Natural killer cell treated with Interleukin-12 subunit alpha and Interleukin-12 subunit beta and Interleukin-15 and Interleukin-18, amount 100 ng/mL, for 72 hours (primary cell): ENCODE measurements around the gene TAAR2. TPM values are rescaled to one million over a fixed set of nuclear protein-coding genes. Genes with fewer than 3 reads are reported as not detected.
"Not testable (repeated sequence)": the region's sequence is repeated elsewhere in the genome, so short reads cannot be mapped to it uniquely, and the experiment has no call there.

Source experiments
- ATAC-seq, 2 donors: fragments of 150-1000 bp; cut with Tn5 transposase in 1 of 2; sonication (Bioruptor Pico), chemical (Tn5 transposase) in 1 of 2; 2 replicates each; pipeline ENCODE4 v1.10.0; 2021
- DNase-seq: peaks from one replicate; pipeline ENCODE4 v3.0.0; 2022; ENCODE audit warnings: low spot score
- H3K27ac Mint-ChIP-seq, 2 donors: 1 replicate in 1 of 2; 2 replicates in 1 of 2; pipeline ENCODE4 v1.8.0; 2022; ENCODE audit warnings: mixed read lengths in 2 of 2, mild to moderate bottlenecking in 1 of 2, moderate library complexity in 1 of 2
- H3K27me3 Mint-ChIP-seq, 2 donors: 1 replicate in 1 of 2; 2 replicates in 1 of 2; pipeline ENCODE4 v1.8.0; 2022; ENCODE audit warnings: mixed read lengths in 2 of 2
- H3K36me3 Mint-ChIP-seq: one replicate; pipeline ENCODE4 v1.8.0; 2022; ENCODE audit warnings: mixed read lengths
- H3K4me1 Mint-ChIP-seq, 2 donors: 1 replicate in 1 of 2; 2 replicates in 1 of 2; pipeline ENCODE4 v1.8.0; 2022; ENCODE audit warnings: low read depth in 2 of 2, mixed read lengths in 2 of 2, mild to moderate bottlenecking in 1 of 2
- H3K4me3 Mint-ChIP-seq: one replicate; pipeline ENCODE4 v1.8.0; 2022; ENCODE audit warnings: mixed read lengths
- H3K9me3 Mint-ChIP-seq: 2 replicates; pipeline ENCODE4 v1.8.0; 2022; ENCODE audit warnings: mixed read lengths
- total RNA-seq, 2 donors: library from RNA; stranded (reverse); gene quantifications; one replicate each; pipeline ENCODE4 v1.2.3, GENCODE V29; 2022

Gene TAAR2
- total RNA-seq, 2 donors from 2014 or later = not detected

- H3K9me3 Mint-ChIP-seq = not testable (repeated sequence)
- H3K27me3 Mint-ChIP-seq = peaks cover 25 to 31% of the 10 kb centered on the region in 2 donors
These were observed 13.1 kb upstream of the TAAR2 start for GRCh38 chr6:132637135-132637534.

GRCh38 chr6:132635906-132636305 is 11.8 kb upstream of the TAAR2 start:
- not testable (repeated sequence) for H3K27ac Mint-ChIP-seq, H3K9me3 Mint-ChIP-seq, H3K4me3 Mint-ChIP-seq, ATAC-seq, DNase-seq, H3K4me1 Mint-ChIP-seq
- peaks cover 25 to 34% of the 10 kb centered on the region in 2 donors for H3K27me3 Mint-ChIP-seq
- H3K36me3 Mint-ChIP-seq = peaks cover 15% of the 10 kb centered on the region

More at GRCh38 chr6:132637135-132637534, 13.1 kb upstream of the TAAR2 start:
- not testable (repeated sequence) for H3K27ac Mint-ChIP-seq, H3K4me1 Mint-ChIP-seq, ATAC-seq, DNase-seq, H3K4me3 Mint-ChIP-seq
- H3K36me3 Mint-ChIP-seq = peaks cover 15% of the 10 kb centered on the region

- H3K9me3 Mint-ChIP-seq, H3K4me1 Mint-ChIP-seq, H3K27ac Mint-ChIP-seq, ATAC-seq, DNase-seq, H3K4me3 Mint-ChIP-seq: not testable (repeated sequence)
- H3K36me3 Mint-ChIP-seq = peaks cover 15% of the 10 kb centered on the region
- peaks cover 25 to 40% of the 10 kb centered on the region in 2 donors for H3K27me3 Mint-ChIP-seq
These were observed 11.2 kb upstream of the TAAR2 start for GRCh38 chr6:132635288-132635687.

- DNase-seq = no peak
- Mint-ChIP-seq H3K27ac (no peak overlapping the region), H3K4me3 (no peak overlapping the region), H3K9me3 (peaks cover 5% of the 10 kb centered on the region), H3K4me1 (peaks cover 7 to 9% of the 10 kb centered on the region in 2 donors), H3K36me3 (peaks cover 15% of the 10 kb centered on the region), H3K27me3 (peaks cover 25 to 40% of the 10 kb centered on the region in 2 donors)
- no peak for ATAC-seq
These were observed 10.7 kb upstream of the TAAR2 start for GRCh38 chr6:132634796-132635195.

GRCh38 chr6:132633362-132633761 is 9.3 kb upstream of the TAAR2 start:
- peaks cover 5 to 7% of the 10 kb centered on the region in 2 donors for H3K4me1 Mint-ChIP-seq
- no peak for DNase-seq
- peaks cover 31 to 52% of the 10 kb centered on the region in 2 donors for H3K27me3 Mint-ChIP-seq
- ATAC-seq = no peak
- peaks cover 5% of the 10 kb centered on the region for H3K9me3 Mint-ChIP-seq
- no peak overlapping the region for H3K4me3 Mint-ChIP-seq
- H3K27ac Mint-ChIP-seq = no peak overlapping the region
- H3K36me3 Mint-ChIP-seq = peaks cover 23% of the 10 kb centered on the region

- no peak for DNase-seq
- H3K4me3 Mint-ChIP-seq = no peak overlapping the region
- H3K4me1 Mint-ChIP-seq = no peaks in the 10 kb centered on the region
- H3K9me3 Mint-ChIP-seq = no peaks in the 10 kb centered on the region
- H3K27me3 Mint-ChIP-seq = peaks cover 6 to 17% of the 10 kb centered on the region in 2 donors
- H3K36me3 Mint-ChIP-seq = peaks cover 4% of the 10 kb centered on the region
- H3K27ac Mint-ChIP-seq = no peak overlapping the region
- ATAC-seq = no peak
These were observed 799 bp downstream of the TAAR2 start for GRCh38 chr6:132623106-132623845.

- Mint-ChIP-seq H3K36me3 (no peaks in the 10 kb centered on the region), H3K27me3 (peaks cover 0 to 3% of the 10 kb centered on the region in 2 donors), H3K4me1 (peaks cover 16 to 18% of the 10 kb centered on the region in 2 donors), H3K4me3 (no peak overlapping the region), H3K9me3 (no peaks in the 10 kb centered on the region), H3K27ac (no peak overlapping the region)
- ATAC-seq = no peak
- DNase-seq = no peak
These were observed 7.4 kb downstream of the TAAR2 start for GRCh38 chr6:132616677-132617076.

- H3K27me3 Mint-ChIP-seq = no peaks in the 10 kb centered on the region
- ATAC-seq = peak; percentile 53 to 81
- H3K9me3 Mint-ChIP-seq = no peaks in the 10 kb centered on the region
- no peak for DNase-seq
- H3K4me3 Mint-ChIP-seq = peak overlapping the region; percentile 79
- H3K27ac Mint-ChIP-seq = peak overlapping the region; percentile 63 to 91
- no peaks in the 10 kb centered on the region for H3K36me3 Mint-ChIP-seq
- peaks cover 25 to 27% of the 10 kb centered on the region in 2 donors for H3K4me1 Mint-ChIP-seq
These were observed 9.5 kb downstream of the TAAR2 start for GRCh38 chr6:132614554-132614953.

GRCh38 chr6:132612449-132613108 is 11.5 kb downstream of the TAAR2 start:
- no peaks in the 10 kb centered on the region for H3K36me3 Mint-ChIP-seq
- H3K27me3 Mint-ChIP-seq = no peaks in the 10 kb centered on the region
- H3K9me3 Mint-ChIP-seq = no peaks in the 10 kb centered on the region
- H3K27ac Mint-ChIP-seq = peak overlapping the region; percentile 65 to 90
- peaks cover 25 to 27% of the 10 kb centered on the region in 2 donors for H3K4me1 Mint-ChIP-seq
- DNase-seq (no peak), ATAC-seq (peak; percentile 90)
- peak overlapping the region; percentile 71 for H3K4me3 Mint-ChIP-seq

GRCh38 chr6:132611616-132612015 is 12.5 kb downstream of the TAAR2 start:
- peak overlapping the region; percentile 65 to 90 for H3K27ac Mint-ChIP-seq
- no peak for ATAC-seq
- peaks cover 25 to 27% of the 10 kb centered on the region in 2 donors for H3K4me1 Mint-ChIP-seq
- H3K4me3 Mint-ChIP-seq = no peak overlapping the region
- H3K9me3 Mint-ChIP-seq = no peaks in the 10 kb centered on the region
- no peaks in the 10 kb centered on the region for H3K36me3 Mint-ChIP-seq
- H3K27me3 Mint-ChIP-seq = no peaks in the 10 kb centered on the region
- DNase-seq = no peak

- H3K36me3 Mint-ChIP-seq = no peaks in the 10 kb centered on the region
These were observed 16.4 kb downstream of the TAAR2 start for GRCh38 chr6:132607544-132608233.

GRCh38 chr6:132604635-132605152 is 19.4 kb downstream of the TAAR2 start:
- H3K4me1 Mint-ChIP-seq = peaks cover 0 to under 1% of the 10 kb centered on the region in 2 donors
- H3K36me3 Mint-ChIP-seq = no peaks in the 10 kb centered on the region
- no peak overlapping the region for H3K27ac Mint-ChIP-seq
- peaks cover 0 to 6% of the 10 kb centered on the region in 2 donors for H3K27me3 Mint-ChIP-seq
- no peak for ATAC-seq
- no peaks in the 10 kb centered on the region for H3K9me3 Mint-ChIP-seq
- no peak overlapping the region for H3K4me3 Mint-ChIP-seq
- no peak for DNase-seq

More at GRCh38 chr6:132607544-132608233, 16.4 kb downstream of the TAAR2 start:
- DNase-seq = no peak
- H3K9me3 Mint-ChIP-seq = no peaks in the 10 kb centered on the region
- H3K4me3 Mint-ChIP-seq = no peak overlapping the region
- no peak overlapping the region for H3K27ac Mint-ChIP-seq
- H3K4me1 Mint-ChIP-seq = peaks cover 14 to 17% of the 10 kb centered on the region in 2 donors
- ATAC-seq = no peak
- H3K27me3 Mint-ChIP-seq = no peaks in the 10 kb centered on the region

GRCh38 chr6:132600900-132601299 is 23.2 kb downstream of the TAAR2 start:
- ATAC-seq, H3K4me1 Mint-ChIP-seq, H3K4me3 Mint-ChIP-seq, H3K9me3 Mint-ChIP-seq, DNase-seq, H3K27ac Mint-ChIP-seq, H3K36me3 Mint-ChIP-seq: not testable (repeated sequence)
- peaks cover 5 to 22% of the 10 kb centered on the region in 2 donors for H3K27me3 Mint-ChIP-seq
